Peyer's patch (tissue), 4 donors: Measurements from ENCODE around the gene SPACDR. TPM values are rescaled to one million over a fixed set of nuclear protein-coding genes. Genes with fewer than 3 reads are reported as not detected.

Experiments used
- DNase-seq, 3 donors: peaks; one replicate each; pipeline ENCODE4 v3.0.0-alpha.2; 2017 to 2019
- H3K27ac ChIP-seq, 4 donors: fragments of 200-600 bp; sonication (generic); one replicate each; pipeline ENCODE4 v1.5.1; 2016 to 2019
- H3K27me3 ChIP-seq, 2 donors: fragments of 200-600 bp; sonication (generic); one replicate each; pipeline ENCODE4 v1.5.1; 2019
- H3K36me3 ChIP-seq, 3 donors: fragments of 200-600 bp; sonication (generic); one replicate each; pipeline ENCODE4 v1.5.1; 2016 to 2019
- H3K4me1 ChIP-seq, 4 donors: fragments of 200-600 bp; sonication (generic); one replicate each; pipeline ENCODE4 v1.5.1; 2016 to 2019
- H3K4me3 ChIP-seq, 4 donors: fragments of 200-600 bp; sonication (generic); 1 replicate in 3 of 4; 2 replicates in 1 of 4; pipeline ENCODE4 v1.5.1; 2016 to 2019; ENCODE audit warnings: mild to moderate bottlenecking in 1 of 4
- H3K9me3 ChIP-seq, 4 donors: fragments of 200-600 bp; sonication (generic); one replicate each; pipeline ENCODE4 v1.5.1; 2016 to 2019; ENCODE audit warnings: mild to moderate bottlenecking in 1 of 4
- POLR2A ChIP-seq, 2 donors: fragments of 450-650 bp; IDR thresholded peaks; one replicate each; pipeline ENCODE4 v1.5.1; 2017; ENCODE audit warnings: antibody characterized with exemption in 2 of 2, mild to moderate bottlenecking in 2 of 2, moderate library complexity in 2 of 2
- total RNA-seq, 4 donors: library from RNA; depleted of rRNA; stranded (reverse); fragments of >200 nt; gene quantifications; one replicate each; pipeline ENCODE4 v1.1.0, GENCODE V29; 2016
- TF ChIP-seq, protein P1 (sequence below), 6 experiments: fragments of 450-650 bp in 4 of 6; fragments of 200-600 bp in 2 of 6; sonication (generic) in 1 of 6; IDR thresholded peaks; one replicate each; pipeline ENCODE4 v1.5.1; 2017 to 2019; ENCODE audit warnings: antibody characterized with exemption in 6 of 6, mild to moderate bottlenecking in 3 of 6, moderate library complexity in 1 of 6

SPACDR gene
- total RNA-seq, 4 donors from 2014 or later, result not detected

DNA sequence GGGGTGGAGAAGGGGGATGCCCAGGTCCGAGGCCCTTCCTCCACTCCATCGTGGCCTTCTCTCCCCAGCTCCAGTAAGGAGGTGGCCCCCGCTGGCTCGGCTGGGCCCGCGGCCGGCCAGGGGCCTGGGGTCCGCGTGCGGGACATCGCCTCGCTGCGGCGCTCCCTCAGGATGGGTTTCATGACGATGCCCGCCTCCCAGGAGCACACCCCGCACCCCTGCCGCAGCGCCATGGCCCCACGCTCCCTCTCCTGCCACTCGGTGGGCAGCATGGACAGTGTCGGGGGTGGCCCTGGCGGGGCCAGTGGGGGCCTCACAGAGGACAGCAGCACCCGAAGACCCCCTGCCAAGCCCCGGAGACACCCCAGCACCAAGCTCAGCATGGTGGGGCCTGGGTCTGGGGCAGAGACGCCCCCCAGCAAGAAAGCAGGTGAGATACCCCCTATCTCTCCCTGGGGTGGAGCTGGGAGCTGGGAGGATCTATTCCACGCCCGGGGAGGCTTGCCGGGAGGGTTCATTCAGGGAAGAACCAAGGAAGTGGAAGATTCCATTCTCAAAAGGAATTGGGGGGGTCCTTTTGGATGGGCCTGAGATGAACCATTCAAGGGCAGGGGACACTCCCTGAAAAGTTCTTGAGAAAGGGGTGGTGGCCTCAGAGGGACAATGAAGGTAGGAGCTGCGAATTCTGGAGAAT is 22.8 kb upstream of the SPACDR start:
- Histone ChIP-seq H3K27me3 (no peaks in the 10 kb centered on the region), H3K9me3 (no peaks in the 10 kb centered on the region), H3K36me3 (no peaks in the 10 kb centered on the region), H3K27ac (no peak overlapping the region), H3K4me1 (peaks cover 0 to 16% (median 6%) of the 10 kb centered on the region in 4 donors), H3K4me3 (no peak overlapping the region)
- DNase-seq, result no peak
- TF ChIP-seq POLR2A (IDR thresholded peaks at IDR 0.05), result no peak
- TF ChIP-seq, protein P1, sequence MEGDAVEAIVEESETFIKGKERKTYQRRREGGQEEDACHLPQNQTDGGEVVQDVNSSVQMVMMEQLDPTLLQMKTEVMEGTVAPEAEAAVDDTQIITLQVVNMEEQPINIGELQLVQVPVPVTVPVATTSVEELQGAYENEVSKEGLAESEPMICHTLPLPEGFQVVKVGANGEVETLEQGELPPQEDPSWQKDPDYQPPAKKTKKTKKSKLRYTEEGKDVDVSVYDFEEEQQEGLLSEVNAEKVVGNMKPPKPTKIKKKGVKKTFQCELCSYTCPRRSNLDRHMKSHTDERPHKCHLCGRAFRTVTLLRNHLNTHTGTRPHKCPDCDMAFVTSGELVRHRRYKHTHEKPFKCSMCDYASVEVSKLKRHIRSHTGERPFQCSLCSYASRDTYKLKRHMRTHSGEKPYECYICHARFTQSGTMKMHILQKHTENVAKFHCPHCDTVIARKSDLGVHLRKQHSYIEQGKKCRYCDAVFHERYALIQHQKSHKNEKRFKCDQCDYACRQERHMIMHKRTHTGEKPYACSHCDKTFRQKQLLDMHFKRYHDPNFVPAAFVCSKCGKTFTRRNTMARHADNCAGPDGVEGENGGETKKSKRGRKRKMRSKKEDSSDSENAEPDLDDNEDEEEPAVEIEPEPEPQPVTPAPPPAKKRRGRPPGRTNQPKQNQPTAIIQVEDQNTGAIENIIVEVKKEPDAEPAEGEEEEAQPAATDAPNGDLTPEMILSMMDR (IDR thresholded peaks at IDR 0.05), result no peak

DNA sequence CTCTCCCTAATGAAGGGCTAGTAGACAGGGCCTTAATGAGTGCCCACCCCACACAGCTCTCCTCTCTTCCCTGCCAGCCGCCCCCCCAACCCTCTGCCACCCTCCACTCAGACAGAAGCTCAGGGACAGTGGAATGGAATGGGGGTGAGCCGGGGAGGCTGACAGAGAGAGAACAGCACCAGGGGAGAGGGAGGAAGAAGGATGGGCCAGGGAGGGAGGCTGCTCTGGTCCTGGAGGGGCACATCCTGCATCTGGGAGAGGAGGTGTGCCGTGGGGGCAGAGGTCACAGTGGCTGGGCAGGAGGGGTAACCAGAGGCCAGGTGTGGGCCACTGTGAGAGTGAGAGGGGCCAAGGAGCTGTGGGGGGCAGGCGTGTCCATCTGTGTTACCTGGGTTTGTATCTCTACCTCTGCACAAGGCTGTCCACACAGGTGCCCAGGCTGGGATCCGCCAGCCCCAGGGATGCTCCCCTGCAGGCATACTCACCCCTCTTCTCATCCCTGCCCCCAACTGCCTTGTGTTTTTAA is 22.1 kb upstream of the SPACDR start:
- no peak overlapping the region for H3K4me3 ChIP-seq
- DNase-seq, result no peak
- H3K36me3 ChIP-seq, result no peaks in the 10 kb centered on the region
- peaks cover 0 to 16% (median 6%) of the 10 kb centered on the region in 4 donors for H3K4me1 ChIP-seq
- H3K27me3 ChIP-seq, result no peaks in the 10 kb centered on the region
- TF ChIP-seq, protein P1 (IDR thresholded peaks at IDR 0.05), result no peak
- TF ChIP-seq POLR2A (IDR thresholded peaks at IDR 0.05), result no peak
- H3K27ac ChIP-seq, result no peak overlapping the region
- H3K9me3 ChIP-seq, result no peaks in the 10 kb centered on the region

DNA sequence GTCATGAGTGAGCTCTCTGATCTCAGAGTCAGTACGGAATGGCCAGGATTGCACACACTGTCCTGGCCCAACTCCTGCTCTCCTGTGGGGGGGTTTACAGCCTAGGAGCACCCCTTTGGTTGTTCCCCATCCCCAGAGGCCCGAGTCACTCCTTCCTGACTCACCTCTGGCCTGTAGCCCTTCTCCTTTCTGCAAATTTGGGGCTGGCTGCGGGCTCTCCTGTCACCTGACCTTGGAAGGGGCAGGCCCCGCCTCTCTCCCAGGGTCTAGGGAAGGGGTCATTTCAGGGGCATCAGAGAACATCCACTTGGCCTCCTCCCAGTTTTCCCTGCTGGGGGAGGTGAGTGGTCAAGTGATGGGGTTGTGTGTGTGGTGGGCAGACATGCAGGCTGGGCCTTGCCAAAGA is 21.4 kb upstream of the SPACDR start:
- H3K4me3 ChIP-seq, result no peak overlapping the region
- no peaks in the 10 kb centered on the region for H3K36me3 ChIP-seq
- no peak for TF ChIP-seq POLR2A (IDR thresholded peaks at IDR 0.05)
- TF ChIP-seq, protein P1 (IDR thresholded peaks at IDR 0.05), result no peak
- H3K9me3 ChIP-seq, result no peaks in the 10 kb centered on the region
- H3K4me1 ChIP-seq, result peaks cover 0 to 16% (median 6%) of the 10 kb centered on the region in 4 donors
- H3K27me3 ChIP-seq, result no peaks in the 10 kb centered on the region
- H3K27ac ChIP-seq, result no peak overlapping the region
- no peak for DNase-seq

DNA sequence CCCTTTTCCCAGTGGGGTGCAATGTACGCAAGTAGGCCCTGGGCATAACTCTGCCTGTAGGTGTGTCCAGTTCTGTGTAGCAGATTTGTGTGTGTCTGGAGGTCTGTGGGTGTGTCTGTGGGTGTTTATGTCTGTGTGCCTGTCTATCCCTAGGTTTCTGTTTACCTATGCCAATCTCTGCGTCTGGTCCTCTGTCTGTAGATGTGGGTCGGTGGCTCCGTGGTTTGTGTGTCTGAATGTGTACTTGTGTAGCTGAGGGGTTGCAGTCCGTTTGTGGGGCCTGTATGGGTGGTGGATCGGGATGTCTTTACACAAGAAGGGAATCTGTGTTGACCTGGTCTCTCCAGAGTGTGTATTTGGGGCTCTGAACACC is 20.6 kb upstream of the SPACDR start:
- Histone ChIP-seq H3K27ac (no peak overlapping the region), H3K4me3 (no peak overlapping the region), H3K36me3 (no peaks in the 10 kb centered on the region), H3K9me3 (no peaks in the 10 kb centered on the region), H3K4me1 (peaks cover 0 to 20% (median 6%) of the 10 kb centered on the region in 4 donors), H3K27me3 (no peaks in the 10 kb centered on the region)
- DNase-seq, result no peak
- TF ChIP-seq POLR2A (IDR thresholded peaks at IDR 0.05), result no peak
- TF ChIP-seq, protein P1 (IDR thresholded peaks at IDR 0.05), result no peak

DNA sequence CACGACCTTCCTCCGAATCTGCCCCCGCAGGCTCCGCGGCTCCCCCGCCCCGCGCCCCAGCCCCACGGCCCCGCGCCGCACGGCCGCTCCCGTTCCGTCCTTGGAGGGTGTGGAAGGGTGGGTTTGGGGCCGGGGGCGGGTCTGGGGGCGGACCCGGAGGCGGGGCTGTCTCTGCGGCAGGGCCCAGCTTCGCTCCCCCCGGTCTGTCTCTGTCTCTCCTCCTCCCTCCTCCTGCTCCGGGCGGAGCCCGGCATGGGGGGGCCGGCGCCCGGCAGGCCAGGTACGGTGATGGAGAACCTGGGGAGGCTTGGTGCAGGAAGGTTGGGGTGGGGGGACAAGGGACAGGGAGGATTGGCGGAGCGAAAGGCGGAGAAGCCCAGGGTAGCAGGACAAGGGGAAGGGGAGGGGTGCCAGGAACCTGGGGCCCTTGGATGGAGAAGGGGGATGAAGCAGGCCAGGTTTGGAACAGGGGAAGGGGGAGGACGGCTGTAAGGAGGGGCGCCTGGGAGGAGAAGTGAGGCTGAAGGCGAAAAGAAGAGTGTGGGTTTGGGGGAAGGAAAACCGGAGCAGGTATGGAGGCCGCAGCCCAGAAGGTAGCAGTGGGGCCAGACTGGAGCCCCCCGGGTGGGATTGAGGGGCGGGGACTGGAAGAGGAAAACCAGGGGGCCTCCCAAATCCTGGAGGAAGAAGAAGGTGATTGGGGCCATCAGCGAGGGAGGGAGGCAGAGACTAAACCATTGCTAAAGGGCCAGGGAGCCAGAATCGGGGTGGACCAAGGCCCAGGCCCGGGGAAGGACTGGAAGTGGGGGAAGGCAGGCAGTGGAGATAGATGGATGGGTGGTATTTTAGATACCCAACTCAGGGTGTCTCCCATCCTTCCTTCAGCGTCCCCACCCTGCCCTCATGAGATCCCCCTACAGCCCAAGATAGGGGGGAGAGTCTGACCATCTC is 19.9 kb upstream of the SPACDR start, which contains the start of gene NYAP1:
Gene NYAP1, plus strand, starts transcription at position 206 of the 951 bp plus-strand sequence. CDS start 1,385 bp downstream, outside the sequence.
- DNase-seq, result peak; percentile 40 to 78 (median 69)
- no peaks in the 10 kb centered on the region for H3K36me3 ChIP-seq
- H3K27ac ChIP-seq, result peak within 1 kb of the TSS in 2 of 4 donors; percentile 52 to 66
- peak within 1 kb of the TSS; percentile 42 to 85 (median 71) for H3K4me3 ChIP-seq
- H3K4me1 ChIP-seq, result peaks cover 0 to 25% (median 8%) of the 10 kb centered on the region in 4 donors
- no peaks in the 10 kb centered on the region for H3K27me3 ChIP-seq
- no peak for TF ChIP-seq POLR2A (IDR thresholded peaks at IDR 0.05)
- TF ChIP-seq, protein P1 (IDR thresholded peaks at IDR 0.05), result no peak
- H3K9me3 ChIP-seq, result no peaks in the 10 kb centered on the region
